GM19025 (cell line): ENCODE measurements around the gene LRIG2.
"Not testable (repeated sequence)": the region's sequence is repeated elsewhere in the genome, so short reads cannot be mapped to it uniquely, and the experiment has no call there.

ENCODE experiments used
- ATAC-seq: cut with Tn5 transposase; IDR thresholded peaks from one replicate; pipeline ENCODE4 v1.9.1; 2021; ENCODE audit warnings: mild to moderate bottlenecking, low read depth, moderate library complexity; ENCODE audit not compliant: unreplicated experiment

Gene LRIG2

GRCh38 chr1:113058941-113059706, 13.9 kb upstream of the LRIG2 start:
- ATAC-seq = no peak

GRCh38 chr1:113063456-113063855, 9.5 kb upstream of the LRIG2 start:
- not testable (repeated sequence) for ATAC-seq

DNA sequence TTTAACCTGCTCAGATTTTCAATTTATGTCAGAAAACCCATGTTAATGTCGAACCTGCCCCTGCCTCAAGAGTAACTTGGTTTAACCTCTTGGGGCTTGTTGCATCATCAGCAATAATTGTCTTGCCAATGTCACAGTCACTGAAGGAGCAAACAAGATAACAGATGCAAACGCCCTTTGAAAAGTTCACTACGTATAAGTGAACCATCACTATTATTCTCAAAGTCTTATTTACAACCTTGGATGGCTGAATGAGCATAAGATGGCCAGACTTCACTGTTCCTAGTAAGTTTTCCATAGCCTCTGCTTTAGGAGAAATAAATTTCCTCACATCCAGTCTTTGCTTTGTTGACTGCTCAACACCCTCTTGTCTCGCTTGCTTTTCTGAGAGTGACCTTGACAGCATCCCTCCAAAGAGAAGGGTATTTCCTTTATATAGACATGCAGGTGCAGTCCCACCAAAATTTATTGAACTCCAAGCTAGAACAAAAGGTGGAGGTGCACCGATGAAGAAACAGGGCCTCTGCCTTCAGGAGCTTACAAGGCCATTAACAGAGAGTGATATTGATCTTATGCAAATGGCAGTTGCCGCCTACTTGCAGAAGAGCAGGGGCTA, 749 bp upstream of the LRIG2 start:
- ATAC-seq = no peak

GRCh38 chr1:113073479-113073950, 517 bp downstream of the LRIG2 start:
- ATAC-seq = peak; percentile 4

DNA sequence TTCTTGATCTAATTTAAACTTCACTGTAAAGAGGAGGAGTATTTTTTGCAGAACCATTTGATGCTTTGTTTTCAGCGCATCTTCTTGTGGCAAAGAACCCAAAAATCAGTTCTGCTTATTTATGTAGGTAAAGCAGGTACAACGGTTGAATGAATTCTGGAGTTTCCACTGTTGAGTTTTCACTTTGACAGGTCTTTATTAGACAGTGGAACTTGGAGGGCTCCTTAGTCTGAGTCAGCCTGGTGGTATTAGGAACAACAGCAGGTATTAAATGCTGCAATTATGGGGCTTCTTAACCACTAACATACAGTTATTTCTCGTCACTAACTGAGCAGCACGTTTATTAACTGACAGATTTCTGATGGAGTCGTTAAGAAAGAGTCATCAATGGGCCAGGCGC, 1.2 kb downstream of the LRIG2 start:
- ATAC-seq = no peak

- ATAC-seq = not testable (repeated sequence)
Observed at GRCh38 chr1:113077978-113078377, 5.0 kb downstream of the LRIG2 start.

DNA sequence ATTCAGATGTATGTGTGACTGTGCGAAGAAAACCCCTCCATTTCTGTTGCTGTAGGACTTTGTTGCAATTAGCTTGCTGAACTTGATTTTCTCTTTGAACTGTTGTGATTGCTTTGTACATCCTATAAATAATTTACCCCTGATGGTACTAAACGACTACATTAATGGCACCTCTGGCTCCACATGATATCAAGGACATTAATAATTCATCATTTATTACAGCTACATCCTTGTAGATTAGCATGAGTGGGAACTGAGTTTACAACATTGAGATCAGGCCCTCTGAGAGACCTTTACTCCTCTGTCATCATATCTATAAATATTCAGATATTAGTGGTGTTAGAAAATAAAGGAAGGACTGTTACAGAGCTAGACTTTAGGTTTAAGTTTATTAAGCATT, 13.5 kb downstream of the LRIG2 start:
- no peak for ATAC-seq

GRCh38 chr1:113088972-113089371, 16.0 kb downstream of the LRIG2 start:
- no peak for ATAC-seq

- no peak for ATAC-seq
Observed at GRCh38 chr1:113090051-113090450, 17.1 kb downstream of the LRIG2 start.

GRCh38 chr1:113091988-113092594, 19.1 kb downstream of the LRIG2 start:
- ATAC-seq = no peak

GRCh38 chr1:113094506-113094905, 21.5 kb downstream of the LRIG2 start:
- ATAC-seq = no peak

- no peak for ATAC-seq
Observed at GRCh38 chr1:113095790-113096455, 22.9 kb downstream of the LRIG2 start.

DNA sequence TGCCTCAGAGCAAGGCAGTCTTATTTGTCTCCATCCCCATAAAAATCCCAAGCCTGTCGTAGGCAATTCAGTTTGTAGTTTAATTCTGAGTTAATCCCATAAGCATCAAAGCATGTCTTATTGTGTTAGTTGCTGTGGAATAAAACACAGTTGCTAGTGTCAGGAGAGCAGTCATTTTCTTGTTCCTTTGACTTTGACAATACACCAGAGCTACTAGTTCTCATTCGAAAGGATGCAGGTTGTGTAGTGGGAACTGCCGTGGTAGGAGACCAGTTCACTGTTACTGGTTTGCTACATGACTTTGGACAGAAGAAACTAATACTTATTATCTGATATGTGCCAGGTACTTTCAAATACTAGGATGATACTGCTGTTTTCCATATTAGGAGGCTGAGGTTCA, 23.5 kb downstream of the LRIG2 start:
- ATAC-seq = no peak

DNA sequence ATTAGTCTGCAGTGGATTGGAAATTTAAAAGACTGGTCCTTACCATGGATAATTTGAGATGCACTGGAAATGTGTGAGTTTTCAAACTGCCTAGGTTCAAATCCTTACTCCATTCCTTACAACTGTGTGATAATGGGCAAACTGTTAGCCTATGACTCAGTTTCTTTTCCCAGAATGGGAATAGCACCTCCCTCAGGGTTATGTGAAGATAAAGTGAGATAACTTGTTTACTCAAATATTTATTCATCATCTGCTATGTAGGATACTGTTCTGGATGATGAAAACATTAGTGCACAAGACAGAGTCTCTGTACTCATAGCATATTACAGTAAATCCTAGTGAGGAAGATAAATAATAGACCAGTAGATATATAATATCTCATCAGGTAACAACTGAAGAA, 28.6 kb downstream of the LRIG2 start:
- ATAC-seq = no peak

- ATAC-seq = no peak
Observed at GRCh38 chr1:113103048-113103447, 30.1 kb downstream of the LRIG2 start.

DNA sequence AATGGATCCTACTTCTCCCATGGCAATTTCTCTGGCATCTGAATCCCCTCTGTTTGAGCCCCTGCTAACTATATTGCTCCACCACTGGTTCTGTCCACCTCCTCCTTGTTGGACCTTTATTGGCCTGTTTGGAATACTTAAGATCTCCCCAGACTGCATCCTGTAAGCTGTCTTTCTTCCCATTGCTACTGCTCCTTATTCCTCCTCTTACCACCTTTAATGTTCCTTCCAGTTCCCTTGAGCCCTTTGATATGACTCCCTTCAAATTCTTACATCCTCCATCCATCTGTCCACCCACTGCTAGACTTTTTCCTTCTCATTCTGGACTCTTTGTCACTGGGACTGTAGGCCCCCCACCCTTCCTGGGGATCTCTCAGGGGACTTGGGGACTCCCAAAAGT, 31.0 kb downstream of the LRIG2 start:
- no peak for ATAC-seq

DNA sequence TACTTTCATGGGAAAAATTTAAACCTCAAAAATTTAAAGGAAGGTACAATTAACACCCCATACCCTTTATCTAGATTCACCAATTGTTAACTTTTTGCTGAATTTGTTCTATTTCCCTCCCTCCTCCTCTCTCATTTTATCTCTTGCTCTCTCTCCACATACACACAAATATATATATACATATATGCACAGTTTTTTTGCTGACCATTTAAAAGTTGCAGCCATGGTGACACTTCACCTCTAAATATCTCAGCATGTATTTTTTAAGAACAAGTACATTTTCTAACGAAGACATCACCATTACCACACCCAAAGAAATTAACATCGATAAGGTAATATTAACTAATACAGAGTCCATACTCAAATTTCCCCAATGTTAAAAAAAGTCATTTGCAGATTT, 33.9 kb downstream of the LRIG2 start:
- no peak for ATAC-seq

DNA sequence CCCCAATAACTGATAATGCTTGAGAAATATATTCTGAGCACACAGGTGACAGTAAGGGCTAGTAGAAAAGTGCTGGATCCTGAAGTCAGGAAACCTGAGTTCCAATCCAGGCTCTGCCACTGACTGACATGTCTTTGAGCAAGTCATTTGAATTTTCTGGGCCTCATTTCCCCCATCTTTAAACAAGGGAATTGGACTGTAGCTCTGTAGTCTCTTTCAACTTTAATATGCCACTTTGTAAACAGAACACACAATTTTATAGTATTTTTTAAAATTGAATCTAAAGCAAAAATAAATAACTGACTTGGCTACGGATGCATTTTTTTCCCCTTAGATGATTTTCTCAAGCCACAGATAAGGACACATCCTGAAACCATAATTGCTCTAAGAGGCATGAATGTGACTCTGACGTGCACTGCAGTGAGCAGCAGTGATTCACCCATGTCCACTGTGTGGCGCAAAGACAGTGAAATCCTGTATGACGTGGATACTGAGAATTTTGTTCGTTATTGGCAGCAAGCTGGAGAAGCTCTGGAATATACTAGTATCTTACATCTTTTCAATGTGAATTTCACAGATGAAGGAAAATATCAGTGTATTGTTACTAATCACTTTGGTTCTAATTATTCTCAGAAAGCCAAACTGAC, 37.0 kb downstream of the LRIG2 start:
- ATAC-seq = no peak

- ATAC-seq = no peak
Observed at GRCh38 chr1:113118266-113118665, 45.3 kb downstream of the LRIG2 start.

- no peak for ATAC-seq
Observed at GRCh38 chr1:113123737-113124136, 50.7 kb downstream of the LRIG2 start.

- ATAC-seq = no peak
Observed at GRCh38 chr1:113124366-113124765, 51.4 kb downstream of the LRIG2 start.
